IMR-90 (cell line): ENCODE results near the gene PCBD1.

Experiments
- BHLHE40 ChIP-seq: fragments of 150-350 bp; IDR thresholded peaks from 2 replicates; pipeline ENCODE4 v1.6.1; 2016; ENCODE audit warnings: mild to moderate bottlenecking, low read depth, low read length
- CEBPB ChIP-seq: IDR thresholded peaks from 2 replicates; pipeline ENCODE4 v1.6.1; 2012; ENCODE audit warnings: low read depth, low read length, improper control_type of control experiment
- CHD1 ChIP-seq: IDR thresholded peaks from 2 replicates; pipeline ENCODE4 v1.6.1; 2012; ENCODE audit warnings: low read depth, low read length, improper control_type of control experiment
- MAFK ChIP-seq: IDR thresholded peaks from 2 replicates; pipeline ENCODE4 v1.6.1; 2012; ENCODE audit warnings: low read depth, low read length, improper control_type of control experiment
- MAZ ChIP-seq: IDR thresholded peaks from 2 replicates; pipeline ENCODE4 v1.6.1; 2012; ENCODE audit warnings: low read depth, mild to moderate bottlenecking, low read length, improper control_type of control experiment, moderate library complexity, borderline replicate concordance
- MXI1 ChIP-seq: IDR thresholded peaks from 2 replicates; pipeline ENCODE4 v1.6.1; 2012; ENCODE audit warnings: low read depth, mild to moderate bottlenecking, low read length, moderate library complexity, borderline replicate concordance
- POLR2A ChIP-seq: IDR thresholded peaks from 2 replicates; pipeline ENCODE4 v1.6.1; 2012; ENCODE audit warnings: mild to moderate bottlenecking, low read depth, low read length
- RAD21 ChIP-seq: IDR thresholded peaks from 2 replicates; pipeline ENCODE4 v1.6.1; 2012; ENCODE audit warnings: low read length, improper control_type of control experiment
- RFX5 ChIP-seq: IDR thresholded peaks from 2 replicates; pipeline ENCODE4 v1.8.0; 2012; ENCODE audit warnings: low read depth, mild to moderate bottlenecking, low read length, moderate library complexity
- SMC3 ChIP-seq: fragments of 150-350 bp; IDR thresholded peaks from 2 replicates; pipeline ENCODE4 v1.6.1; 2016; ENCODE audit warnings: low read depth, mild to moderate bottlenecking, antibody characterized with exemption, low read length, moderate library complexity
- TF ChIP-seq, protein P1 (sequence below): conservative IDR thresholded peaks from 2 replicates; pipeline ENCODE4 v1.5.1; 2012; ENCODE audit warnings: mild to moderate bottlenecking, low read depth, low read length, improper control_type of control experiment
- TF ChIP-seq, protein P2 (sequence below): fragments of 150-350 bp; IDR thresholded peaks from 2 replicates; pipeline ENCODE4 v1.6.1; 2017; ENCODE audit warnings: mild to moderate bottlenecking, antibody characterized with exemption, low read length, low read depth

DNA sequence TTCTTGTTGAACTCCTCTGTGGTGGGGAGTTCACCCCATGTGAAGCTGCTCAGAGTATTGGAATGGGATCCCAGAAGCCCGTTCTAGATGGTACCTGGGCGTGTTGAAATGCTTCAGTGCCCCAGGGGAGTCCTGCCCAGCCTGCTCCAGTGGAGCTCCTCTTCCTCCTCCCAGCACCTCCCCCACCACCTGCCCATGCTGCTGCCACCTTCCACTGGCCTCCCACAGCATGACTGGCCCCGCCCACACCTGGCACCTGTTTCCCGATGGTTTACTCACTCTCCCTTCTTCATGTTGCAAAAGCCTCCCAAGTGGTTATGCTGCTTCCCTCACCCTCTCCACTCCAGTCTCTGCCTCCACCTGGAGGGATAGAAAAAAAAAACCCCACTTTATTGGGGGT, 32.2 kb upstream of the PCBD1 start:
- TF ChIP-seq POLR2A (no peak), MXI1 (no peak), RFX5 (no peak), MAZ (no peak), SMC3 (no peak), RAD21 (no peak), CHD1 (no peak), BHLHE40 (no peak), CEBPB (no peak), MAFK (no peak)
- TF ChIP-seq, protein P1, sequence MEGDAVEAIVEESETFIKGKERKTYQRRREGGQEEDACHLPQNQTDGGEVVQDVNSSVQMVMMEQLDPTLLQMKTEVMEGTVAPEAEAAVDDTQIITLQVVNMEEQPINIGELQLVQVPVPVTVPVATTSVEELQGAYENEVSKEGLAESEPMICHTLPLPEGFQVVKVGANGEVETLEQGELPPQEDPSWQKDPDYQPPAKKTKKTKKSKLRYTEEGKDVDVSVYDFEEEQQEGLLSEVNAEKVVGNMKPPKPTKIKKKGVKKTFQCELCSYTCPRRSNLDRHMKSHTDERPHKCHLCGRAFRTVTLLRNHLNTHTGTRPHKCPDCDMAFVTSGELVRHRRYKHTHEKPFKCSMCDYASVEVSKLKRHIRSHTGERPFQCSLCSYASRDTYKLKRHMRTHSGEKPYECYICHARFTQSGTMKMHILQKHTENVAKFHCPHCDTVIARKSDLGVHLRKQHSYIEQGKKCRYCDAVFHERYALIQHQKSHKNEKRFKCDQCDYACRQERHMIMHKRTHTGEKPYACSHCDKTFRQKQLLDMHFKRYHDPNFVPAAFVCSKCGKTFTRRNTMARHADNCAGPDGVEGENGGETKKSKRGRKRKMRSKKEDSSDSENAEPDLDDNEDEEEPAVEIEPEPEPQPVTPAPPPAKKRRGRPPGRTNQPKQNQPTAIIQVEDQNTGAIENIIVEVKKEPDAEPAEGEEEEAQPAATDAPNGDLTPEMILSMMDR: no peak
- TF ChIP-seq, protein P2, sequence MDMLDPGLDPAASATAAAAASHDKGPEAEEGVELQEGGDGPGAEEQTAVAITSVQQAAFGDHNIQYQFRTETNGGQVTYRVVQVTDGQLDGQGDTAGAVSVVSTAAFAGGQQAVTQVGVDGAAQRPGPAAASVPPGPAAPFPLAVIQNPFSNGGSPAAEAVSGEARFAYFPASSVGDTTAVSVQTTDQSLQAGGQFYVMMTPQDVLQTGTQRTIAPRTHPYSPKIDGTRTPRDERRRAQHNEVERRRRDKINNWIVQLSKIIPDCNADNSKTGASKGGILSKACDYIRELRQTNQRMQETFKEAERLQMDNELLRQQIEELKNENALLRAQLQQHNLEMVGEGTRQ: no peak
